ENCODE results near the gene FBXO47. TPM values are rescaled to one million over a fixed set of nuclear protein-coding genes. Genes with fewer than 3 reads are reported as not detected.

The FBXO47 gene
- total and polyA plus RNA-seq, 9 of the 15 experiments (the other 6 are each of a cell fraction or from before 2014, with no cell fraction given): not detected

DNA sequence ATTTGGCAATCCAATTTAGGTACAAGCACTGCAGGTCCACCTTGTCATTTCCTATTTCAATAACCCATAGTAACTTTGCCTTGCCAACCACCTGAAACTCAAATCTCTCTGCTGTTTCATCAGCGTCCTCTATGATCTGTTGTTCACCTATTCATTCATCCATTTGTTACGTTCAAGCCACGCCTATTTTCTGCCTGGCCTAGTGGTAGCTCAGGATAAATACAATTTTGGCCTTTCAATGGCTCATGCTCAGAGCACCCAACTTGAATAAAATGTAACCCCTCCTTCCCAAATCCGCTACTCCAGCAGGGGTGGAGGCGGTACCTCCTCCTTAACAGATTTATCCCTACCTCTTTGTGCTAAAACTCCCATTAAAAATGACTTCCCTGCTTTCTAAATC, 3.6 kb upstream of the FBXO47 start:
- H3K9me1 ChIP-seq (ENCODE audit: control insufficient read depth, insufficient read depth, low read length): no peaks in the 10 kb centered on the region
- H3K9ac ChIP-seq (ENCODE audit: insufficient read depth in 1 of 2, low read depth in 2 of 2, low read length in 2 of 2): no peak overlapping the region
- DNase-seq (ENCODE audit: extremely low read depth in 1 of 4, low spot score in 3 of 4): peak in 1 of 4 experiments; percentile 20
- WGBS (ENCODE audit: insufficient coverage, low coverage, missing lambda C conversion rate): under 1% methylated on average over 5 of the region's 5 CpGs
- H2AFZ ChIP-seq (ENCODE audit: low read depth, low read length): no peak overlapping the region
- no peaks in the 10 kb centered on the region for H4K20me1 ChIP-seq (replicated peaks; ENCODE audit: control insufficient read depth, insufficient read depth, low read length)
- intact Hi-C loops (cut with micrococcal nuclease) (no loop called here), in situ Hi-C loops (cut with MboI) (no loop called here)
- no peak for TF ChIP-seq CEBPZ (IDR thresholded peaks at IDR 0.05; ENCODE audit: borderline replicate concordance, low read depth, low read length)
- no peak for TF ChIP-seq CBFB (CRISPR knock-in tag; IDR thresholded peaks at IDR 0.05)
- no peak for TF ChIP-seq POU5F1 (IDR thresholded peaks at IDR 0.05; ENCODE audit: borderline replicate concordance, low read depth, low read length, partially characterized antibody)
- TF ChIP-seq ELF2 (CRISPR knock-in tag; IDR thresholded peaks at IDR 0.05): no peak
- TF ChIP-seq GABPB2 (CRISPR knock-in tag; conservative IDR thresholded peaks at IDR 0.05): no peak
- no peak for TF ChIP-seq NFYB (IDR thresholded peaks at IDR 0.05; ENCODE audit: extremely low read depth, insufficient read length)
- no peak for TF ChIP-seq LARP7 (IDR thresholded peaks at IDR 0.05)
- TF ChIP-seq BHLHE40 (IDR thresholded peaks at IDR 0.05; ENCODE audit: low read length): no peak
- TF ChIP-seq DPF2 (IDR thresholded peaks at IDR 0.05): no peak
- POLR2A ChIA-PET: interaction anchor here (2.2 kb wide), 1 partner anchor 10 kb away, joined by 6 read pairs; no protein-coding TSS in a partner anchor
- no peaks in the 10 kb centered on the region for H3K79me2 ChIP-seq (ENCODE audit: control insufficient read depth, insufficient read depth, low read length)
- peak; percentile 55; the same call in 1 of the 3 replicates for ATAC-seq
- H3K4me2 ChIP-seq (ENCODE audit: insufficient read depth, low read length): no peak overlapping the region
- H3K27ac ChIP-seq (ENCODE audit: extremely low read depth, low read depth, low read length): no peak overlapping the region
- peaks cover 0 to 3% of the 10 kb centered on the region in 2 experiments; a peak in 1 of 5 replicates for H3K27me3 ChIP-seq (ENCODE audit: control insufficient read depth in 2 of 2, insufficient read depth in 2 of 2, low read length in 2 of 2)
- BruUV-seq (replicated peaks): no TSS peak
- CTCF ChIA-PET (ENCODE audit: low intra/inter-chr PET ratio): no interaction called here
- no peaks in the 10 kb centered on the region for H3K9me3 ChIP-seq (replicated peaks; ENCODE audit: control insufficient read depth, insufficient read depth, low read depth, low read length)
- no peak overlapping the region for H3K4me3 ChIP-seq
- no peaks in the 10 kb centered on the region for H3K36me3 ChIP-seq (ENCODE audit: control insufficient read depth, insufficient read depth, low read length)
- FAIRE-seq: no peak
- H3K4me1 ChIP-seq (replicated peaks in 1 of 2; ENCODE audit: control insufficient read depth in 2 of 2, insufficient read depth in 2 of 2, low read length in 2 of 2): no peaks in the 10 kb centered on the region; a peak in 1 of 5 replicates

Data from K562 (cell line).